Breast epithelium (tissue), 4 donors: ENCODE results near the gene BACE1. TPM values are rescaled to one million over a fixed set of nuclear protein-coding genes. Genes with fewer than 3 reads are reported as not detected.
A peak's percentile ranks its signal among the peaks of the same experiment; 100 is the strongest.

Source experiments
- DNase-seq, 2 donors: peaks; one replicate each; pipeline ENCODE4 v3.0.0-alpha.2; 2019; ENCODE audit warnings: low spot score in 2 of 2
- H3K27ac ChIP-seq, 2 donors: fragments of 200-600 bp; sonication (generic) in 1 of 2; one replicate each; pipeline ENCODE4 v1.5.1; 2016 to 2019; ENCODE audit warnings: mild to moderate bottlenecking in 1 of 2
- H3K27me3 ChIP-seq, 2 donors: fragments of 200-600 bp; sonication (generic) in 1 of 2; one replicate each; pipeline versions ENCODE4 v1.5.1 to v1.6.0; 2017 to 2019; ENCODE audit warnings: control low read depth in 1 of 2, mild to moderate bottlenecking in 1 of 2
- H3K36me3 ChIP-seq: fragments of 200-600 bp; one replicate; pipeline ENCODE4 v1.5.1; 2019
- H3K4me1 ChIP-seq, 2 donors: fragments of 200-600 bp; sonication (generic); one replicate each; pipeline ENCODE4 v1.5.1; 2016 to 2019; ENCODE audit warnings: control low read depth in 1 of 2
- H3K4me3 ChIP-seq, 3 donors: fragments of 200-600 bp; sonication (generic); 1 replicate in 2 of 3; 2 replicates in 1 of 3; pipeline ENCODE4 v1.5.1; 2016 to 2019; ENCODE audit warnings: mild to moderate bottlenecking in 3 of 3, moderate library complexity in 2 of 3
- H3K9me3 ChIP-seq, 2 donors: fragments of 200-600 bp; sonication (generic) in 1 of 2; one replicate each; pipeline ENCODE4 v1.5.1; 2016 to 2019; ENCODE audit warnings: control low read depth in 1 of 2
- CTCF ChIP-seq, 3 donors: fragments of 450-650 bp; IDR thresholded peaks; one replicate each; pipeline ENCODE4 v1.5.1; 2016 to 2017; ENCODE audit warnings: antibody characterized with exemption in 3 of 3, mild to moderate bottlenecking in 3 of 3, moderate library complexity in 3 of 3
- POLR2A ChIP-seq: fragments of 450-650 bp; IDR thresholded peaks from one replicate; pipeline ENCODE4 v1.6.1; 2016; ENCODE audit warnings: antibody characterized with exemption, mild to moderate bottlenecking, moderate library complexity
- POLR2AphosphoS5 ChIP-seq, 3 donors: sonication (generic); formaldehyde crosslinking; IDR thresholded peaks; one replicate each; pipeline ENCODE4 v1.6.1; 2017; ENCODE audit warnings: antibody characterized with exemption in 3 of 3
- intact Hi-C: fragments of 100-400 bp; cut with DNase I; formaldehyde crosslinking; loops from one replicate; pipeline ENCODE4 v1.15.1; 2023; ENCODE audit warnings: low total_unique reads
- total RNA-seq, 3 donors: library from RNA; depleted of rRNA; stranded (reverse); fragments of >200 nt; gene quantifications; one replicate each; pipeline ENCODE4 v1.1.0, GENCODE V29; 2016

The BACE1 gene
- total RNA-seq, result 10 to 100 TPM; 17.4 to 26.9 (median 17.9) TPM

- intact Hi-C loops, result no loop called here
- Histone ChIP-seq H3K27me3 (no peaks in the 10 kb centered on the region), H3K27ac (peak within 1 kb of the TSS; percentile 7 to 53), H3K4me1 (peaks cover 5 to 11% of the 10 kb centered on the region in 2 donors), H3K9me3 (no peaks in the 10 kb centered on the region), H3K36me3 (no peaks in the 10 kb centered on the region), H3K4me3 (peak within 1 kb of the TSS; percentile 83 to 97 (median 87))
- peak; percentile 55 to 71 for DNase-seq
- TF ChIP-seq POLR2A (no peak), CTCF (IDR thresholded peaks at IDR 0.05) (no peak), POLR2AphosphoS5 (IDR thresholded peaks at IDR 0.05) (peak in 2 of 3 donors; percentile 18 to 25)
Observed at GRCh38 chr11:117316197-117316961, at the start of gene BACE1. Gene BACE1 (minus strand): TSS chr11:117316256. CDS start chr11:117315795, 461 bp downstream.

GRCh38 chr11:117361432-117361831, 45.4 kb upstream of the BACE1 start:
- intact Hi-C loops, result no loop called here
- DNase-seq, result no peak
- Histone ChIP-seq H3K4me1 (no peaks in the 10 kb centered on the region), H3K36me3 (no peaks in the 10 kb centered on the region), H3K4me3 (no peak overlapping the region), H3K9me3 (no peaks in the 10 kb centered on the region), H3K27ac (no peak overlapping the region), H3K27me3 (no peaks in the 10 kb centered on the region)
- TF ChIP-seq POLR2A, result no peak
- TF ChIP-seq CTCF (IDR thresholded peaks at IDR 0.05), result no peak
- no peak for TF ChIP-seq POLR2AphosphoS5 (IDR thresholded peaks at IDR 0.05)

GRCh38 chr11:117356126-117356890, 40.3 kb upstream of the BACE1 start:
- Histone ChIP-seq H3K4me3 (no peak overlapping the region), H3K27me3 (no peaks in the 10 kb centered on the region), H3K27ac (no peak overlapping the region), H3K36me3 (no peaks in the 10 kb centered on the region), H3K4me1 (no peaks in the 10 kb centered on the region), H3K9me3 (no peaks in the 10 kb centered on the region)
- intact Hi-C loops, result no loop called here
- TF ChIP-seq CTCF (IDR thresholded peaks at IDR 0.05), result no peak
- no peak for TF ChIP-seq POLR2AphosphoS5 (IDR thresholded peaks at IDR 0.05)
- no peak for TF ChIP-seq POLR2A
- DNase-seq, result no peak

- H3K4me1 ChIP-seq, result no peaks in the 10 kb centered on the region
- no peaks in the 10 kb centered on the region for H3K9me3 ChIP-seq
- H3K27ac ChIP-seq, result no peak overlapping the region
- H3K27me3 ChIP-seq, result no peaks in the 10 kb centered on the region
- H3K4me3 ChIP-seq, result no peak overlapping the region
- no peak for TF ChIP-seq CTCF (IDR thresholded peaks at IDR 0.05)
- no peak for TF ChIP-seq POLR2AphosphoS5 (IDR thresholded peaks at IDR 0.05)
- TF ChIP-seq POLR2A, result no peak
- no peak for DNase-seq
- intact Hi-C loops, result no loop called here
- H3K36me3 ChIP-seq, result no peaks in the 10 kb centered on the region
Observed at GRCh38 chr11:117354550-117354949, 38.5 kb upstream of the BACE1 start.

GRCh38 chr11:117345039-117345438, 29.0 kb upstream of the BACE1 start:
- no peak overlapping the region for H3K4me3 ChIP-seq
- no peak overlapping the region for H3K27ac ChIP-seq
- H3K27me3 ChIP-seq, result no peaks in the 10 kb centered on the region
- no peaks in the 10 kb centered on the region for H3K4me1 ChIP-seq
- no peaks in the 10 kb centered on the region for H3K9me3 ChIP-seq
- no peaks in the 10 kb centered on the region for H3K36me3 ChIP-seq
- DNase-seq, result no peak
- intact Hi-C loops, result no loop called here
- TF ChIP-seq POLR2AphosphoS5 (IDR thresholded peaks at IDR 0.05) (no peak), CTCF (IDR thresholded peaks at IDR 0.05) (no peak), POLR2A (no peak)
